Measurements from ENCODE around the gene KCNB1.
"Not testable (repeated sequence)": the region's sequence is repeated elsewhere in the genome, so short reads cannot be mapped to it uniquely, and the experiment has no call there.

The KCNB1 gene

GRCh38 chr20:49315580-49315979 is 166.9 kb downstream of the KCNB1 start:
- Histone ChIP-seq H3K9ac (no peak overlapping the region), H4K20me1 (no peaks in the 10 kb centered on the region), H3K9me3 (replicated peaks in 1 of 11) (peaks cover 0 to 11% (median 2%) of the 10 kb centered on the region in 11 experiments; a peak in 11 of 22 replicates), H3K4me1 (peaks cover 6 to 16% (median 10%) of the 10 kb centered on the region in 10 experiments; a peak in 16 of 20 replicates), H3K4me2 (no peak overlapping the region), H3K27ac (no peak overlapping the region), H3K4me3 (no peak overlapping the region), H3K27me3 (peaks cover 17 to 29% (median 22%) of the 10 kb centered on the region in 11 experiments), H3K36me3 (no peaks in the 10 kb centered on the region)
- no peak for TF ChIP-seq Cebpa-rat (IDR thresholded peaks at IDR 0.05)

- peaks cover 10 to 15% (median 12%) of the 10 kb centered on the region in 11 experiments; a peak in 21 of 22 replicates for H3K27me3 ChIP-seq
- H3K4me1 ChIP-seq: peaks cover 8 to 16% (median 11%) of the 10 kb centered on the region in 10 experiments; a peak in 16 of 20 replicates
- H3K9me3 ChIP-seq (replicated peaks in 1 of 11): peaks cover 0 to 16% (median 5%) of the 10 kb centered on the region in 11 experiments; a peak in 11 of 22 replicates
- peak overlapping the region in 1 of 11 experiments; percentile 35; a peak in 1 of 22 replicates for H3K4me2 ChIP-seq
- not testable (repeated sequence) for H3K4me3 ChIP-seq, H3K36me3 ChIP-seq, H3K27ac ChIP-seq, H3K9ac ChIP-seq, H4K20me1 ChIP-seq
These were observed 168.4 kb downstream of the KCNB1 start for GRCh38 chr20:49314052-49314451.
